DND-41 (cell line): ENCODE results near the gene SNX14.

Source experiments
- CTCF ChIP-seq: IDR thresholded peaks from 2 replicates; pipeline ENCODE4 v1.5.1; 2012; ENCODE audit warnings: borderline replicate concordance, low read length, moderate library complexity, mild to moderate bottlenecking; ENCODE audit not compliant: poor library complexity, severe bottlenecking; ENCODE audit errors: extremely low read depth
- EZH2 ChIP-seq: IDR thresholded peaks from 3 replicates; pipeline ENCODE4 v1.6.1; 2012; ENCODE audit warnings: borderline replicate concordance, low read depth, mild to moderate bottlenecking, moderate library complexity, low read length, inconsistent platforms; ENCODE audit not compliant: severe bottlenecking

DNA sequence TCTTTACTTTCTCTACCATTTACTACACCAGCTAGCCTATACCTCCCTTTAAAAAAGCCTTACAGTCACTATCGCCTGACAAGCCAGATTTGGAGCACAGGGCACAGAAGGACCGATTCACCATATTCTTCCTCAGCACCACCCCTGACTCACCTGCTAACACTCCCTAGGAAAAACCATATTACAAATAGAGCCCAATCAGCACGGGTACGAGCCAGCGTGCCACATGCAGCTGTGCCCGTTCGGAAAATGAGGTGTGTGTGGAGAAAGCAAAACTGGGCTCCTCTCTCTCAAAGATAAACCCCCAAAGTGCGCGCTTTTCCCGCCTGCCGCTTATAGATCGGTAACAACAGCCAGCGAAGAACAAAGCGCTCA lies 47.9 kb upstream of the SNX14 start:
- TF ChIP-seq CTCF (no peak), EZH2 (no peak)
